SU-DHL-6 (cell line): ENCODE data around the gene PEDS1.
A peak's percentile ranks its signal among the peaks of the same experiment; 100 is the strongest.

Experiments
- H2AFZ ChIP-seq: fragments of 200-600 bp; sonication (generic); 2 replicates; pipeline ENCODE4 v1.6.1; 2014; ENCODE audit warnings: low read depth, mild to moderate bottlenecking, moderate library complexity, mixed read lengths, antibody characterized with exemption, low read length; ENCODE audit not compliant: severe bottlenecking
- H3F3A ChIP-seq: fragments of 200-600 bp; shearing (Covaris generic); 2 replicates; pipeline ENCODE4 v1.6.0; 2016; ENCODE audit warnings: antibody characterized with exemption, mild to moderate bottlenecking; ENCODE audit not compliant: insufficient read depth
- H3K27ac ChIP-seq: fragments of 200-600 bp; sonication (generic); 2 replicates; pipeline ENCODE4 v1.5.1; 2016; ENCODE audit warnings: low read depth, mild to moderate bottlenecking, low read length, moderate library complexity, mixed read lengths
- H3K27me3 ChIP-seq: fragments of 200-600 bp; sonication (generic), shearing (Covaris generic); 2 replicates; pipeline ENCODE4 v1.6.0; 2014; ENCODE audit warnings: mild to moderate bottlenecking, low read length
- H3K36me3 ChIP-seq: fragments of 200-600 bp; sonication (generic); 2 replicates; pipeline ENCODE4 v1.6.1; 2014; ENCODE audit warnings: mild to moderate bottlenecking, low read length, mixed read lengths
- H3K4me2 ChIP-seq: fragments of 300-600, 200-600 bp; shearing (Covaris generic), sonication (generic); 2 replicates; pipeline ENCODE4 v1.6.0; 2014; ENCODE audit warnings: low read length, low read depth, mild to moderate bottlenecking; ENCODE audit not compliant: poor library complexity, severe bottlenecking
- H3K4me3 ChIP-seq: fragments of 200-600 bp; sonication (generic); 2 replicates; pipeline ENCODE4 v1.5.1; 2014; ENCODE audit warnings: antibody characterized with exemption, low read length, mild to moderate bottlenecking, mixed read lengths; ENCODE audit not compliant: insufficient read depth, poor library complexity, severe bottlenecking
- H3K79me2 ChIP-seq: fragments of 200-600 bp; sonication (generic); 2 replicates; pipeline ENCODE4 v1.6.1; 2014; ENCODE audit warnings: mild to moderate bottlenecking, low read length, moderate library complexity; ENCODE audit not compliant: insufficient read depth
- H3K9ac ChIP-seq: fragments of 200-600 bp; sonication (generic); 2 replicates; pipeline ENCODE4 v1.7.0; 2014; ENCODE audit warnings: mild to moderate bottlenecking, low read length
- H3K9me2 ChIP-seq: fragments of 200-600 bp; sonication (generic); replicated peaks from 2 replicates; pipeline ENCODE4 v1.6.1; 2014; ENCODE audit warnings: low read length; ENCODE audit not compliant: insufficient read depth
- H3K9me3 ChIP-seq: fragments of 200-600 bp; sonication (generic); 2 replicates; pipeline ENCODE4 v1.6.1; 2014; ENCODE audit warnings: low read length, mixed read lengths; ENCODE audit not compliant: insufficient read depth
- H4K20me1 ChIP-seq: fragments of 200-600 bp; sonication (generic); 2 replicates; pipeline ENCODE4 v1.6.1; 2014; ENCODE audit warnings: low read depth, mild to moderate bottlenecking, antibody characterized with exemption, low read length, moderate library complexity, mixed read lengths
- CTCF ChIP-seq: fragments of 200-600 bp; sonication (generic); IDR thresholded peaks from one replicate; pipeline ENCODE4 v1.5.1; 2017; ENCODE audit warnings: antibody characterized with exemption, mild to moderate bottlenecking, low read length, moderate library complexity; ENCODE audit not compliant: insufficient read depth, poor library complexity, severe bottlenecking
- EZH2phosphoT487 ChIP-seq: fragments of 200-600 bp; sonication (generic), shearing (Covaris generic); conservative IDR thresholded peaks from 2 replicates; pipeline ENCODE4 v1.6.1; 2018; ENCODE audit warnings: mild to moderate bottlenecking, antibody characterized with exemption, low read length, moderate library complexity, mixed read lengths

The PEDS1 gene

DNA sequence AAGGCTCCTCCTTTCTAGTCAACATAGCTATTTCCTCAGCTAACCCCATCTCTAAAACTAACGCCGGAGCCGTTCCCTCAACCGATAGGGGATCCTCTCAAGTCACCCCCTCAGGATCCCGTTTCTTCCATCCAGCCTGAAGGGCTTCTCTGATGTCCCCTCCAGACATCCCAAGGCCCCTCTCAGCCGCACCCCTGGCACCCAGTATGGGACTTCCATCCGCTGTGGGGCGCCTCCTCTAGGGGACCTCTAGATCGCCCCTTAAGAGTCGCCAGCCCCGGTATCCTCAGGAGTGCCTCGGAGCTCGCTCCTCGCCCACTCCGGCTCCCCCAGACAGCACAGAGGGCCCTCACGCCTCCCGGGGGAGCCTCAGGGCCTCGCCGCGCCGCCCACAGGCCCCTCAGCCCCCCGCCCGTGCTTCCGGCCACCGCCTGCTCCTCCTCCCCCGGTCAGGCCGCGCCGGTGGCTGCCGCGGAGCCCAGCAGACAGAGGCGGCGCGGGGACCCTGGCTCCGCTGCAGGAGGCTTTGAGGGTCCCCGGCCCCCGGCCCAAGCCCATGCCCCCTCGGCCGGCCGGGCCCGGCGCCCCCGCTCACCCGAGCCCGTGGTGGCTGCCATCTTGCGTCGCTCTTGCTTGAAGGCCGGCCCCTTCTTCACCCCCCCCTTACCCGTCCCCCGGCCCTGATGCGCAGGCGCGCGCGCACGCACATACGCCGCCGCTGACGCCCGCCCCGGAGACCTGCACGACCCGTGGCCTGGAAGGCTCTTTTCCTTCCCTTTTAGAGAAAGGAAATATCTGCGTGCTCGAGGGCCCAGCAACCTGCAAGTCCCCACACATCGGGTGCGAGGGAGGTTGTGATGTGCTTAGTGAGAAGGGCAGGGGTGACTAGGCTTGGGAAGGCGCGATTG is 40.8 kb downstream of the PEDS1 start, which contains the start of gene UBE2V1:
Gene UBE2V1 (minus strand): TSS at position 639 of the 908 bp plus-strand sequence. CDS start 22 bp downstream, at position 617.
- Histone ChIP-seq H3K27me3 (no peaks in the 10 kb centered on the region), H3K4me2 (peak within 1 kb of the TSS; percentile 91), H3K27ac (peak within 1 kb of the TSS; percentile 85), H3K4me3 (peak within 1 kb of the TSS; percentile 66), H3K79me2 (peaks cover 67% of the 10 kb centered on the region), H4K20me1 (peaks cover 9% of the 10 kb centered on the region; the same call in 1 of the 2 replicates), H3K36me3 (no peaks in the 10 kb centered on the region), H2AFZ (peak within 1 kb of the TSS; percentile 88), H3F3A (peaks cover 16% of the 10 kb centered on the region), H3K9ac (peak within 1 kb of the TSS; percentile 91), H3K9me2 (no peaks in the 10 kb centered on the region), H3K9me3 (no peaks in the 10 kb centered on the region)
- no peak for TF ChIP-seq EZH2phosphoT487
- TF ChIP-seq CTCF, result peak; percentile 39

GRCh38 chr20:50111829-50112495 is 41.6 kb downstream of the PEDS1 start:
- H4K20me1 ChIP-seq, result peaks cover 12% of the 10 kb centered on the region; the same call in 1 of the 2 replicates
- H3K79me2 ChIP-seq, result peaks cover 75% of the 10 kb centered on the region
- H3K4me3 ChIP-seq, result peak overlapping the region; percentile 66
- H3K4me2 ChIP-seq, result peak overlapping the region; percentile 91
- no peaks in the 10 kb centered on the region for H3K27me3 ChIP-seq
- no peaks in the 10 kb centered on the region for H3K36me3 ChIP-seq
- no peaks in the 10 kb centered on the region for H3K9me2 ChIP-seq
- no peak overlapping the region for H2AFZ ChIP-seq
- no peaks in the 10 kb centered on the region for H3K9me3 ChIP-seq
- no peak for TF ChIP-seq EZH2phosphoT487
- TF ChIP-seq CTCF, result no peak
- peak overlapping the region; percentile 85; the same call in 1 of the 2 replicates for H3K27ac ChIP-seq
- peak overlapping the region; percentile 91 for H3K9ac ChIP-seq
- H3F3A ChIP-seq, result peaks cover 16% of the 10 kb centered on the region

DNA sequence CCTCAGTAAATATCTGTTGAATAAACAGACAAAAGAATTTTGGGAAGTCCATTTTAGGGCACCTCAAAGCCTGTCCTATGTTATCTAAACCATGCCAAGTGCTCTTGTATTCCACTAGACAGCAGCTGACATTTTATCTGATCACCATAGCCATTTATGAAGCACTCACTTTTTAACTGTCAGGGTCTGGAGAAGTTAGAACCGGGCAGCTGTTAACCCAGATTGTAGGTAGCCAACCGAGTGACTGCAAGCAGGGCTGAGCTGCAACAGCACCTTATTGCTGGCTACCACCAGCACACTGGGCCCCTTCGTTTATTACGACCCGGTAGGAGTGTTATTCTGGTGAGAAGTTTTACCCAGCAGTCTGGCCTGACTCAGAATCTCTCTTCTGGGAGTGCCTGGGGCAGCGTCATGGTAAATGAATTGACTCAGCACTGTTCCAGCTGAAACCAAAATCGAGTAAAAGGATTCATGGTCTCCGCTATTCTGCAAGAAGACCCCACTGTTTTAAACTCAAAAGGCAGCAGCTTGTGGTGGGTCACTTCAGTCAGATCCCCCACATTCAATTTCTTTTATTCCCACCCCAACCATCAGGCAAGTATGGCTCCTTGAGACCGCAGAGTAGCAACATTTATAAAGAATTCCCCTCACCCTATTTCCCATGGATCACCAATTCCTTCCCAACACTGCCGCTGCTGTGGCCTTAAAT is 42.2 kb downstream of the PEDS1 start:
- no peaks in the 10 kb centered on the region for H3K9me2 ChIP-seq
- H4K20me1 ChIP-seq, result peaks cover 12% of the 10 kb centered on the region; the same call in 1 of the 2 replicates
- H3K79me2 ChIP-seq, result peaks cover 82% of the 10 kb centered on the region
- no peaks in the 10 kb centered on the region for H3K27me3 ChIP-seq
- no peak overlapping the region for H2AFZ ChIP-seq
- TF ChIP-seq CTCF (no peak), EZH2phosphoT487 (no peak)
- H3K4me2 ChIP-seq, result peak overlapping the region; percentile 91
- H3K9me3 ChIP-seq, result no peaks in the 10 kb centered on the region
- H3K36me3 ChIP-seq, result no peaks in the 10 kb centered on the region
- H3K9ac ChIP-seq, result peak overlapping the region; percentile 91
- H3K4me3 ChIP-seq, result peak overlapping the region; percentile 66
- 0 out of 2 replicates have a peak overlapping the region, but pooled peaks have one; percentile 85 for H3K27ac ChIP-seq
- H3F3A ChIP-seq, result peaks cover 16% of the 10 kb centered on the region
